HEK293 (cell line): ENCODE data around the gene MYO1B.

Experiments used
- CTCF ChIA-PET: fragments of 350-600 bp; formaldehyde crosslinking; extraction: SDS; loops from one replicate; lab custom pipeline; 2021; ENCODE audit warnings: antibody characterized with exemption; lab: Yijun Ruan, JAX
- POLR2A ChIA-PET: fragments of 300-600 bp; formaldehyde crosslinking; extraction: SDS; loops from one replicate; lab custom pipeline; 2020; ENCODE audit warnings: antibody characterized with exemption, inconsistent platforms; lab: Yijun Ruan, JAX
- H3K27ac ChIP-seq: fragments of 200-500 bp; sonication (Bioruptor generic); 2 replicates; pipeline ENCODE4 v1.5.1; 2014; ENCODE audit warnings: low read depth, low read length, control low read depth, inconsistent platforms; ENCODE audit errors: extremely low read depth
- H3K36me3 ChIP-seq, 2 experiments: fragments of 200-500 bp in 1 of 2; sonication (Bioruptor generic) in 1 of 2; 1 replicate in 1 of 2; 2 replicates in 1 of 2; pipeline ENCODE4 v1.5.1; 2014 to 2017; ENCODE audit warnings: inconsistent platforms in 2 of 2, low read length in 2 of 2; ENCODE audit not compliant: control insufficient read depth in 2 of 2, insufficient read depth in 1 of 2
- H3K4me1 ChIP-seq: fragments of 200-500 bp; sonication (Bioruptor generic); 2 replicates; pipeline ENCODE4 v1.5.1; 2014; ENCODE audit warnings: mild to moderate bottlenecking, low read length, inconsistent platforms; ENCODE audit not compliant: control insufficient read depth, insufficient read depth
- H3K4me3 ChIP-seq: 2 replicates; pipeline ENCODE4 v1.5.1; 2011; ENCODE audit warnings: low read depth, mild to moderate bottlenecking, control low read depth, low read length, moderate library complexity
- H3K9me3 ChIP-seq: fragments of 200-500 bp; sonication (Bioruptor generic); 2 replicates; pipeline ENCODE4 v1.5.1; 2014; ENCODE audit warnings: low read depth, low read length, inconsistent platforms; ENCODE audit not compliant: control insufficient read depth, insufficient read depth
- FEZF1 ChIP-seq: fragments of 450-650 bp; formaldehyde crosslinking; IDR thresholded peaks from 2 replicates; pipeline ENCODE4 v1.5.1; 2016; ENCODE audit warnings: missing biosample characterization, missing genetic modification characterization
- GLI4 ChIP-seq: fragments of 450-650 bp; formaldehyde crosslinking; IDR thresholded peaks from 2 replicates; pipeline ENCODE4 v1.5.1; 2016; ENCODE audit warnings: missing biosample characterization, missing genetic modification characterization
- HOXC10 ChIP-seq: sonication (generic); formaldehyde crosslinking; IDR thresholded peaks from 2 replicates; pipeline ENCODE4 v1.8.1; 2023; ENCODE audit warnings: mild to moderate bottlenecking, missing genetic modification reagents
- KLF17 ChIP-seq: fragments of 450-650 bp; formaldehyde crosslinking; IDR thresholded peaks from 2 replicates; pipeline ENCODE4 v1.5.1; 2016; ENCODE audit warnings: missing biosample characterization, missing genetic modification characterization
- MEIS1 ChIP-seq: sonication (generic); formaldehyde crosslinking; IDR thresholded peaks from 2 replicates; pipeline ENCODE4 v1.8.1; 2022; ENCODE audit warnings: missing genetic modification reagents, mild to moderate bottlenecking, borderline replicate concordance
- YY2 ChIP-seq: fragments of 450-650 bp; formaldehyde crosslinking; IDR thresholded peaks from 2 replicates; pipeline ENCODE4 v1.5.1; 2016; ENCODE audit warnings: missing biosample characterization, missing genetic modification characterization
- ZBTB17 ChIP-seq: fragments of 450-650 bp; formaldehyde crosslinking; IDR thresholded peaks from 2 replicates; pipeline ENCODE4 v1.5.1; 2016; ENCODE audit warnings: missing biosample characterization, missing genetic modification characterization
- ZNF132 ChIP-seq: fragments of 450-650 bp; formaldehyde crosslinking; IDR thresholded peaks from 2 replicates; pipeline ENCODE4 v1.5.1; 2017; ENCODE audit warnings: missing biosample characterization, missing genetic modification characterization, borderline replicate concordance
- ZNF366 ChIP-seq: fragments of 450-650 bp; formaldehyde crosslinking; conservative IDR thresholded peaks from 2 replicates; pipeline ENCODE4 v1.5.1; 2016; ENCODE audit warnings: missing biosample characterization, missing genetic modification characterization
- ZNF529 ChIP-seq: fragments of 450-650 bp; formaldehyde crosslinking; IDR thresholded peaks from 2 replicates; pipeline ENCODE4 v1.5.1; 2017; ENCODE audit warnings: missing genetic modification characterization, missing biosample characterization; ENCODE audit not compliant: insufficient replicate concordance
- ZNF544 ChIP-seq: fragments of 450-650 bp; formaldehyde crosslinking; IDR thresholded peaks from 2 replicates; pipeline ENCODE4 v1.5.0; 2017; ENCODE audit warnings: missing biosample characterization, missing genetic modification characterization
- ZNF548 ChIP-seq: fragments of 450-650 bp; formaldehyde crosslinking; IDR thresholded peaks from 2 replicates; pipeline ENCODE4 v1.5.1; 2016; ENCODE audit warnings: missing biosample characterization, missing genetic modification characterization
- ZNF580 ChIP-seq: fragments of 450-650 bp; formaldehyde crosslinking; IDR thresholded peaks from 2 replicates; pipeline ENCODE4 v1.5.1; 2016; ENCODE audit warnings: missing biosample characterization, missing genetic modification characterization
- ZNF600 ChIP-seq: fragments of 450-650 bp; formaldehyde crosslinking; IDR thresholded peaks from 2 replicates; pipeline ENCODE4 v1.5.1; 2016; ENCODE audit warnings: missing biosample characterization, missing genetic modification characterization
- ZNF610 ChIP-seq: fragments of 450-650 bp; formaldehyde crosslinking; IDR thresholded peaks from 2 replicates; pipeline ENCODE4 v1.5.1; 2016; ENCODE audit warnings: missing biosample characterization, missing genetic modification characterization, borderline replicate concordance
- ZNF621 ChIP-seq: fragments of 450-650 bp; formaldehyde crosslinking; IDR thresholded peaks from 2 replicates; pipeline ENCODE4 v1.5.1; 2017; ENCODE audit warnings: missing biosample characterization, missing genetic modification characterization
- ZNF626 ChIP-seq: fragments of 450-650 bp; sonication (Bioruptor Pico); formaldehyde crosslinking; IDR thresholded peaks from 2 replicates; pipeline ENCODE4 v1.5.1; 2018; ENCODE audit warnings: missing biosample characterization, missing genetic modification characterization, inconsistent platforms
- ZNF677 ChIP-seq: fragments of 450-650 bp; IDR thresholded peaks from 2 replicates; pipeline ENCODE4 v1.5.0; 2018; ENCODE audit warnings: missing biosample characterization, mild to moderate bottlenecking, missing genetic modification characterization, moderate library complexity
- ZNF776 ChIP-seq: fragments of 450-650 bp; formaldehyde crosslinking; IDR thresholded peaks from 2 replicates; pipeline ENCODE4 v1.5.0; 2017; ENCODE audit warnings: missing biosample characterization, missing genetic modification characterization, borderline replicate concordance
- ZNF837 ChIP-seq: fragments of 450-650 bp; formaldehyde crosslinking; IDR thresholded peaks from 2 replicates; pipeline ENCODE4 v1.5.1; 2016; ENCODE audit warnings: missing biosample characterization, missing genetic modification characterization
- ZNF843 ChIP-seq: fragments of 450-650 bp; formaldehyde crosslinking; IDR thresholded peaks from 2 replicates; pipeline ENCODE4 v1.5.1; 2016; ENCODE audit warnings: missing biosample characterization, missing genetic modification characterization
- TF ChIP-seq, protein P1 (sequence below): fragments of 450-650 bp; formaldehyde crosslinking; IDR thresholded peaks from 2 replicates; pipeline ENCODE4 v1.5.1; 2016; ENCODE audit warnings: missing biosample characterization, missing genetic modification characterization
- TF ChIP-seq, protein P2 (sequence below): fragments of 450-650 bp; formaldehyde crosslinking; IDR thresholded peaks from 2 replicates; pipeline ENCODE4 v1.5.1; 2016; ENCODE audit warnings: missing biosample characterization, missing genetic modification characterization
- TF ChIP-seq, protein P3 (sequence below): fragments of 450-650 bp; formaldehyde crosslinking; IDR thresholded peaks from 2 replicates; pipeline ENCODE4 v1.5.1; 2016; ENCODE audit warnings: missing biosample characterization, missing genetic modification characterization

MYO1B gene

DNA sequence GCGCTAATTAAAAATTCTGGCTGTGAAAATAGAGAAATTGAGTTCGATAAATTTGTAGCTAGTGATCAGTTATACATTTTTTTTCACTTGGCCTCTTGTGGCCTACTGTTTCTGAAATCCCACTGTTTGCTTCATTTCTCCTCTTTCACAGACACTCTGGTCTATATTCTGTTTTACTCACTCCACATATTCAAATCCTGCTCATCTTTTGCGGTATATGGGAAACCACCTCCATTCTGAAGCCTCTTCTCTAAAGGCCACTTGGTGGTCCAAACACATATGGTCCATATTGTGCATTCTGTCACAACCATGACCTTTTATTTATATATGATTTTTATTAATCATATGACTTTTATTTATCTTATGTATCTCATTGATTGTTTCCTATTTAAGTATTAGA is 67.0 kb downstream of the MYO1B start (continued):
- TF ChIP-seq ZBTB17 (tag by site-specific recombination) (no peak), ZNF600 (tag by site-specific recombination) (no peak), ZNF621 (tag by site-specific recombination) (no peak), HOXC10 (CRISPR knock-in tag) (no peak)
- TF ChIP-seq, protein P1, sequence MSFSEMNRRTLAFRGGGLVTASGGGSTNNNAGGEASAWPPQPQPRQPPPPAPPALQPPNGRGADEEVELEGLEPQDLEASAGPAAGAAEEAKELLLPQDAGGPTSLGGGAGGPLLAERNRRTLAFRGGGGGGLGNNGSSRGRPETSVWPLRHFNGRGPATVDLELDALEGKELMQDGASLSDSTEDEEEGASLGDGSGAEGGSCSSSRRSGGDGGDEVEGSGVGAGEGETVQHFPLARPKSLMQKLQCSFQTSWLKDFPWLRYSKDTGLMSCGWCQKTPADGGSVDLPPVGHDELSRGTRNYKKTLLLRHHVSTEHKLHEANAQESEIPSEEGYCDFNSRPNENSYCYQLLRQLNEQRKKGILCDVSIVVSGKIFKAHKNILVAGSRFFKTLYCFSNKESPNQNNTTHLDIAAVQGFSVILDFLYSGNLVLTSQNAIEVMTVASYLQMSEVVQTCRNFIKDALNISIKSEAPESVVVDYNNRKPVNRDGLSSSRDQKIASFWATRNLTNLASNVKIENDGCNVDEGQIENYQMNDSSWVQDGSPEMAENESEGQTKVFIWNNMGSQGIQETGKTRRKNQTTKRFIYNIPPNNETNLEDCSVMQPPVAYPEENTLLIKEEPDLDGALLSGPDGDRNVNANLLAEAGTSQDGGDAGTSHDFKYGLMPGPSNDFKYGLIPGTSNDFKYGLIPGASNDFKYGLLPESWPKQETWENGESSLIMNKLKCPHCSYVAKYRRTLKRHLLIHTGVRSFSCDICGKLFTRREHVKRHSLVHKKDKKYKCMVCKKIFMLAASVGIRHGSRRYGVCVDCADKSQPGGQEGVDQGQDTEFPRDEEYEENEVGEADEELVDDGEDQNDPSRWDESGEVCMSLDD (tag by site-specific recombination) = no peak

DNA sequence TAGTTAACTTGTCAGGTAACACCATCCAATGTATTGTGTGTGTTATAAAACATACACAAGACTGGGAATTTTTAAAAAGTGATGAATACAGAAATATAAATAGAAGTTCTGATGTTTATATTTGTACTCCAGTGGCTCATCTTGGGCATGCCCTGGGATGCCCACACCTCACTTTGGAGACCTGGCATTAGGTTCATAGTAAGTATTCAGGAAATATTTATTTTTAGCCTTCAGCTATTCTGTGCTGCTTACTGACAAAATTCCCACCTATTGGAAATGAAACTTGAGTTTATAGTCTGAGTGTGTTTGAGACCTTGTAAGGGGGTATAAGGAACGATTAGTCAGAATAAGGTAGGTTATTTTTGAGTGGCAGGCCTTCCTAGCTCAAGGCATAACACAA is 67.5 kb downstream of the MYO1B start:
- TF ChIP-seq ZNF548 (tag by site-specific recombination) (no peak), YY2 (tag by site-specific recombination) (no peak), MEIS1 (CRISPR knock-in tag) (no peak)
- TF ChIP-seq, protein P2, sequence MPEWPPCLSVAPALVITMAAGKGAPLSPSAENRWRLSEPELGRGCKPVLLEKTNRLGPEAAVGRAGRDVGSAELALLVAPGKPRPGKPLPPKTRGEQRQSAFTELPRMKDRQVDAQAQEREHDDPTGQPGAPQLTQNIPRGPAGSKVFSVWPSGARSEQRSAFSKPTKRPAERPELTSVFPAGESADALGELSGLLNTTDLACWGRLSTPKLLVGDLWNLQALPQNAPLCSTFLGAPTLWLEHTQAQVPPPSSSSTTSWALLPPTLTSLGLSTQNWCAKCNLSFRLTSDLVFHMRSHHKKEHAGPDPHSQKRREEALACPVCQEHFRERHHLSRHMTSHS (tag by site-specific recombination) = no peak
- POLR2A ChIA-PET = no interaction called here
- CTCF ChIA-PET = interaction anchor here (0.7 kb wide), 1 partner anchor 53 kb away, joined by 3 read pairs; no protein-coding TSS in a partner anchor

DNA sequence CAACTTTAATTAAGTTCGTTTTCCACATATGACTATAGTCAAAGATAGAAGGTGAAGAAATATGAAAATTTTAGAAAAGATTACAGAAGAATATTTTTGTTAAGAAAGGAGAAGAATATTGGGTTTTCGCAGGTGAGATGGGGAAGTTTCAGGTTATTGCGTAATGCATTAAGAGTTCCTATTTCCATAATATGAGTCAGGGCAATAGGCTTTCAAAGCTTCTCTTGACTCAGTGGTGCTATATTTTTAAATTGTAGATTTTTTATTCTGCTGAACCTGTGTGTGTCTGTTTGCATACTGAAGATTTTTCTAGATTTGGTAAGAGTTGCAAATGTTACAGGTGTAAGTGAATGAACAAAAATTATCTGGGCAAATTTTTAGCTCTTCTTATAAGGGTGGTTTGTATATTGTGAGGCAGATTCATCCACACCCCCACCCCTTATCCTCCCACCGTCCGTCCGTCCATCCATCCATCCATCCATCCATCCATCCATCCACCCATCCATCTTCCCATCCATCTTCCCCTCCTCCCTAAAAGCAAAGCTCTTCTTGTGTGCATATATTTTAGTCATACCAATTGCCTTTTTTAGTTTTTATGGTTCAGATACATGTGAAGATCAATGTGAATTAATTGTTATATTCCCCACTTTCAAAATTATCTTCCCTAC is 69.6 kb downstream of the MYO1B start:
- Histone ChIP-seq H3K36me3 (no peaks in the 10 kb centered on the region), H3K27ac (no peak overlapping the region), H3K4me1 (peaks cover 20% of the 10 kb centered on the region), H3K4me3 (no peak overlapping the region), H3K9me3 (no peaks in the 10 kb centered on the region)
- ChIA-PET POLR2A (no interaction called here), CTCF (interaction anchor here (0.6 kb wide), 1 partner anchor 12 kb away, joined by 3 read pairs; no protein-coding TSS in a partner anchor)
- peak; percentile 59; the same call in 1 of the 2 replicates for TF ChIP-seq ZNF366 (tag by site-specific recombination)
- no peak for TF ChIP-seq ZNF776 (tag by site-specific recombination)
- no peak for TF ChIP-seq ZNF544 (tag by site-specific recombination)

More for the DNA sequence above, 67.5 kb downstream of the MYO1B start:
- no peak overlapping the region for H3K4me3 ChIP-seq
- H3K36me3 ChIP-seq = no peaks in the 10 kb centered on the region
- H3K27ac ChIP-seq = no peak overlapping the region
- no peaks in the 10 kb centered on the region for H3K9me3 ChIP-seq
- peaks cover 5% of the 10 kb centered on the region; the same call in 1 of the 2 replicates for H3K4me1 ChIP-seq

DNA sequence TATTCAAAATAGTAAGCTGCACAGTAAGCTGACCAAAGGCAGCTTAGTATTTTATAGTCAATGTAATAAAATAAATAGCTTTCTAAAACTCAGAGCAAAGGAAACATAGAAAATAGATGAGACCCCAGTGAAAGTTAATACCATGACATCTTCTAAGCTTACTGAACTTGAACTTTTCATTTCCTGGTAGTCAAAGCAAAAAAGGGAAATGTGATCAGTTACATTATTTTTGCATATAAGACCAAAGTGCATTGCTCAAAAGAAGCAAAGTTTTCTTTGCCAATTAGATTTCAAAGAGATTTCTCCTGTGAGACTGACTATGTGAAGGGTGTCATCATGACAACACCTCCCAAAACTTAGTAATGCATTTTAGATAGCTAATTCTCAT is 70.2 kb downstream of the MYO1B start:
- Histone ChIP-seq H3K27ac (no peak overlapping the region), H3K4me3 (no peak overlapping the region), H3K9me3 (no peaks in the 10 kb centered on the region), H3K36me3 (no peaks in the 10 kb centered on the region), H3K4me1 (peaks cover 22% of the 10 kb centered on the region)
- POLR2A ChIA-PET = no interaction called here
- CTCF ChIA-PET = interaction anchor here (0.6 to 1.0 kb wide), 2 partner anchors 13 to 16 kb away, joined by 3 to 4 read pairs; no protein-coding TSS in a partner anchor
- TF ChIP-seq ZNF677 (tag by site-specific recombination) = no peak
- no peak for TF ChIP-seq ZNF626 (tag by site-specific recombination)
- no peak for TF ChIP-seq ZNF837 (tag by site-specific recombination)
- TF ChIP-seq ZNF843 (tag by site-specific recombination) = no peak
- TF ChIP-seq FEZF1 (tag by site-specific recombination) = no peak
- no peak for TF ChIP-seq ZNF132 (tag by site-specific recombination)
- no peak for TF ChIP-seq ZNF610
- TF ChIP-seq, protein P3, sequence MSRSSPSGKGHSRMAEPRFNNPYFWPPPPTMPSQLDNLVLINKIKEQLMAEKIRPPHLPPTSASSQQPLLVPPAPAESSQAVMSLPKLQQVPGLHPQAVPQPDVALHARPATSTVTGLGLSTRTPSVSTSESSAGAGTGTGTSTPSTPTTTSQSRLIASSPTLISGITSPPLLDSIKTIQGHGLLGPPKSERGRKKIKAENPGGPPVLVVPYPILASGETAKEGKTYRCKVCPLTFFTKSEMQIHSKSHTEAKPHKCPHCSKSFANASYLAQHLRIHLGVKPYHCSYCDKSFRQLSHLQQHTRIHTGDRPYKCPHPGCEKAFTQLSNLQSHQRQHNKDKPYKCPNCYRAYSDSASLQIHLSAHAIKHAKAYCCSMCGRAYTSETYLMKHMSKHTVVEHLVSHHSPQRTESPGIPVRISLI (tag by site-specific recombination) = no peak
- no peak for TF ChIP-seq KLF17
- TF ChIP-seq GLI4 = no peak
- TF ChIP-seq ZNF529 (tag by site-specific recombination) = no peak
- no peak for TF ChIP-seq ZNF580 (tag by site-specific recombination)
